Liver (tissue), 9 donors: Measurements from ENCODE around the gene PRKCH. TPM values are rescaled to one million over a fixed set of nuclear protein-coding genes. Genes with fewer than 3 reads are reported as not detected.

ENCODE experiments used
- DNase-seq: peaks from one replicate; pipeline ENCODE4 v3.0.0-alpha.2; 2017; ENCODE audit warnings: low spot score
- H3K27ac ChIP-seq, 2 donors: one replicate each; pipeline ENCODE4 v1.7.0; 2013; ENCODE audit warnings: inconsistent platforms in 2 of 2, low read length in 2 of 2, control low read depth in 1 of 2, low read depth in 1 of 2, mild to moderate bottlenecking in 1 of 2
- H3K27me3 ChIP-seq, 4 donors: one replicate each; pipeline versions ENCODE4 v1.6.1 to v1.7.0; 2013; ENCODE audit warnings: low read length in 3 of 4, inconsistent platforms in 1 of 4, mild to moderate bottlenecking in 1 of 4, moderate library complexity in 1 of 4; ENCODE audit not compliant: control insufficient read depth in 4 of 4, insufficient read depth in 4 of 4
- H3K36me3 ChIP-seq, 4 donors: one replicate each; pipeline versions ENCODE4 v1.6.1 to v1.7.0; 2013; ENCODE audit warnings: low read length in 3 of 4, mild to moderate bottlenecking in 3 of 4, low read depth in 1 of 4, moderate library complexity in 1 of 4; ENCODE audit not compliant: control insufficient read depth in 4 of 4, insufficient read depth in 3 of 4
- H3K4me1 ChIP-seq, 4 donors: one replicate each; pipeline versions ENCODE4 v1.6.1 to v1.7.0; 2013; ENCODE audit warnings: low read length in 3 of 4, mild to moderate bottlenecking in 3 of 4, moderate library complexity in 1 of 4; ENCODE audit not compliant: control insufficient read depth in 4 of 4, insufficient read depth in 4 of 4
- H3K4me3 ChIP-seq, 3 donors: one replicate each; pipeline versions ENCODE4 v1.6.1 to v1.7.0; 2013; ENCODE audit warnings: low read length in 3 of 3, control low read depth in 1 of 3, low read depth in 1 of 3, mild to moderate bottlenecking in 1 of 3
- H3K9ac ChIP-seq, 2 donors: one replicate each; pipeline ENCODE4 v1.7.0; 2013; ENCODE audit warnings: low read length in 2 of 2, mild to moderate bottlenecking in 2 of 2, moderate library complexity in 2 of 2, control low read depth in 1 of 2, low read depth in 1 of 2
- H3K9me3 ChIP-seq, 4 donors: one replicate each; pipeline versions ENCODE4 v1.6.1 to v1.7.0; 2013; ENCODE audit warnings: low read length in 3 of 4; ENCODE audit not compliant: control insufficient read depth in 4 of 4
- ATF3 ChIP-seq: IDR thresholded peaks from 2 replicates; pipeline ENCODE4 v1.6.1; 2016; ENCODE audit warnings: antibody characterized with exemption
- EGR1 ChIP-seq, 2 donors: IDR thresholded peaks; 2 replicates each; pipeline ENCODE4 v1.6.1; 2016 to 2018; ENCODE audit warnings: antibody characterized with exemption in 2 of 2, low read depth in 2 of 2
- FOXA1 ChIP-seq: IDR thresholded peaks from 2 replicates; pipeline ENCODE4 v1.6.1; 2016; ENCODE audit warnings: antibody characterized with exemption
- FOXA2 ChIP-seq: IDR thresholded peaks from 2 replicates; pipeline ENCODE4 v1.6.1; 2016; ENCODE audit warnings: antibody characterized with exemption
- GABPA ChIP-seq, 2 donors: IDR thresholded peaks in 1 of 2; conservative IDR thresholded peaks in 1 of 2; 2 replicates each; pipeline ENCODE4 v1.6.1; 2016; ENCODE audit warnings: antibody characterized with exemption in 2 of 2, mild to moderate bottlenecking in 1 of 2, moderate library complexity in 1 of 2
- HNF4A ChIP-seq, 2 donors: conservative IDR thresholded peaks; 2 replicates each; pipeline ENCODE4 v1.6.1; 2016; ENCODE audit warnings: antibody characterized with exemption in 2 of 2, mild to moderate bottlenecking in 2 of 2
- HNF4G ChIP-seq: IDR thresholded peaks from 2 replicates; pipeline ENCODE4 v1.6.1; 2016; ENCODE audit warnings: antibody characterized with exemption
- JUND ChIP-seq, 2 donors: IDR thresholded peaks; 2 replicates each; pipeline ENCODE4 v1.6.1; 2016; ENCODE audit warnings: antibody characterized with exemption in 2 of 2
- NR2F2 ChIP-seq: IDR thresholded peaks from 2 replicates; pipeline ENCODE4 v1.6.1; 2016; ENCODE audit warnings: antibody characterized with exemption
- RAD21 ChIP-seq, 2 donors: IDR thresholded peaks; 2 replicates each; pipeline ENCODE4 v1.6.1; 2016; ENCODE audit warnings: antibody characterized with exemption in 2 of 2, mild to moderate bottlenecking in 2 of 2
- REST ChIP-seq: IDR thresholded peaks from 2 replicates; pipeline ENCODE4 v1.6.1; 2016; ENCODE audit warnings: antibody characterized with exemption, mild to moderate bottlenecking
- RXRA ChIP-seq, 2 donors: IDR thresholded peaks; 2 replicates each; pipeline ENCODE4 v1.6.1; 2017 to 2018; ENCODE audit warnings: antibody characterized with exemption in 2 of 2, mild to moderate bottlenecking in 1 of 2
- SP1 ChIP-seq: IDR thresholded peaks from 2 replicates; pipeline ENCODE4 v1.6.1; 2018; ENCODE audit warnings: antibody characterized with exemption, mild to moderate bottlenecking
- TAF1 ChIP-seq: conservative IDR thresholded peaks from 2 replicates; pipeline ENCODE4 v1.6.1; 2016; ENCODE audit warnings: antibody characterized with exemption, mild to moderate bottlenecking
- YY1 ChIP-seq: IDR thresholded peaks from 2 replicates; pipeline ENCODE4 v1.6.1; 2016; ENCODE audit warnings: antibody characterized with exemption, mild to moderate bottlenecking
- ZBTB33 ChIP-seq: IDR thresholded peaks from 2 replicates; pipeline ENCODE4 v1.6.1; 2016; ENCODE audit warnings: antibody characterized with exemption
- WGBS: extraction: QIAGEN DNeasy Blood & Tissue Kit; methylation state at CpG from one replicate; pipeline ENCODE4 v1.1.7; 2013; 5-methylcytosine and 5-hydroxymethylcytosine counted together
- polyA plus RNA-seq, 2 donors: library from polyadenylated mRNA; stranded (reverse) in 1 of 2; unstranded in 1 of 2; fragments of 200-250 nt in 1 of 2; fragments of >200 nt in 1 of 2; fragmentation: Nextera tagmentation in 1 of 2; extraction: Ambion mirVana in 1 of 2; gene quantifications; one replicate each; pipeline versions ENCODE4 v1.2.1 to v1.2.3, GENCODE V29; 2013 to 2015
- total RNA-seq, 2 donors: library from RNA; depleted of rRNA; stranded (reverse); fragments of >200 nt; gene quantifications; one replicate each; pipeline ENCODE4 v1.2.3, GENCODE V29; 2014
- TF ChIP-seq, protein P1 (sequence below): IDR thresholded peaks from 2 replicates; pipeline ENCODE4 v1.6.1; 2016; ENCODE audit warnings: antibody characterized with exemption
- TF ChIP-seq, protein P2 (sequence below): fragments of 150-350 bp; IDR thresholded peaks from 2 replicates; pipeline ENCODE4 v1.5.1; 2017; ENCODE audit warnings: improper control_type of control experiment, low read depth, low read length; ENCODE audit not compliant: missing input control
- donor health status: healthy.
- donor health status: healthy.
- donor health status: healthy.
- donor health status: healthy.
- donor health status: healthy.

PRKCH gene
- total and polyA plus RNA-seq, 4 donors: 3.9 to 13.7 (median 7.0) TPM

DNA sequence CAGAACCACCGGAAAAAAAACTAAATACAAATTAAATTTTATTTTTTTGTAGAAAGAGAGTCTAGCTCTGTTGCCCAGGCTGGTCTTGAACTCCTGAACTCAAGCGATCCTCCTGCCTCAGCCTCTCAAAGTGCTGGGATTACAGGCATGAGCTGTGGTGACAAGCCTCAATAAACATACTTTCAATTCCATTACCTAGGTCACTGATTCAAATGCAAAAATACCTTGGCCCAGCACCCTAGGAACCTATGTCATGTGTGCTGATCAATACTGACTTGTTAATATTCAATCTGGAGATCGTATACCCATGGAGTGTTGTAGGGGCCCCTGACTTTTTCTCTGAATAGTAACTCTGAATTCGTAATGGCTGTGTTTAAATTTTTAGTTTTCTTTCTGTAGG lies 33.2 kb upstream of the PRKCH start:
- Histone ChIP-seq H3K9me3 (no peaks in the 10 kb centered on the region), H3K4me1 (peaks cover 0 to 16% (median 11%) of the 10 kb centered on the region in 4 donors), H3K9ac (no peak overlapping the region), H3K27me3 (no peaks in the 10 kb centered on the region), H3K27ac (no peak overlapping the region), H3K4me3 (no peak overlapping the region), H3K36me3 (no peaks in the 10 kb centered on the region)
- TF ChIP-seq ATF3: no peak
- TF ChIP-seq SP1: peak; percentile 50
- peak in 1 of 2 donors; percentile 45 for TF ChIP-seq RXRA (IDR thresholded peaks at IDR 0.05)
- TF ChIP-seq HNF4A (conservative IDR thresholded peaks at IDR 0.05): peak in 1 of 2 donors; percentile 17
- no peak for TF ChIP-seq YY1
- no peak for TF ChIP-seq GABPA (IDR thresholded peaks at IDR 0.05 in 1 of 2, conservative IDR thresholded peaks at IDR 0.05 in 1 of 2)
- TF ChIP-seq RAD21 (IDR thresholded peaks at IDR 0.05): peak in 1 of 2 donors; percentile 7
- TF ChIP-seq FOXA1: no peak
- 55% methylated on average over 4 of the region's 4 CpGs for WGBS
- DNase-seq: no peak

DNA sequence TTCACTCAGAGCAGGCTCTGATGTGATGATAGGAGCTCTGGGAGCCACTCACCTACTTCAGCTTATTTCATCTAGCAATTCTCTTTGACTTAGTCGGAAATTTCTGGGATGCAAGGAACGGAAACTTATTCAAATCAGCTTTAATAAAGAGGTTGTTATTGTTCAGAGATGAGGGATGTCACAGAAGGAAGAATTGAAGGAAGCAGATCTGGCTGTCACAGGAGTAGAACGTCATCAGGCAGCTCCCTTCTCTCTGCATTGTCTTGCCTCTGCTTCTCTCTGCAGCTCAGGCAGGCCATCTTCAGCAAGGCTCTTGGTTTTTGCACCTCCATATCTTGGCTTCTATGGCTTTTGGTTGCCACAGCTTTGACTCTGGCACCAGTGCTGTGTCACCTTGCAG lies 32.7 kb upstream of the PRKCH start:
- H3K4me3 ChIP-seq: no peak overlapping the region
- TF ChIP-seq ZBTB33 (no peak), JUND (IDR thresholded peaks at IDR 0.05) (no peak), EGR1 (IDR thresholded peaks at IDR 0.05; ENCODE audit: low read depth in 2 of 2) (no peak), REST (no peak), GABPA (IDR thresholded peaks at IDR 0.05 in 1 of 2, conservative IDR thresholded peaks at IDR 0.05 in 1 of 2) (no peak), HNF4G (no peak), FOXA2 (no peak), FOXA1 (no peak), NR2F2 (no peak), SP1 (no peak), YY1 (no peak), RXRA (IDR thresholded peaks at IDR 0.05) (no peak), HNF4A (conservative IDR thresholded peaks at IDR 0.05) (no peak), ATF3 (no peak), RAD21 (IDR thresholded peaks at IDR 0.05) (no peak), TAF1 (no peak)
- TF ChIP-seq, protein P1, sequence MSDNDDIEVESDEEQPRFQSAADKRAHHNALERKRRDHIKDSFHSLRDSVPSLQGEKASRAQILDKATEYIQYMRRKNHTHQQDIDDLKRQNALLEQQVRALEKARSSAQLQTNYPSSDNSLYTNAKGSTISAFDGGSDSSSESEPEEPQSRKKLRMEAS: no peak
- TF ChIP-seq, protein P2, sequence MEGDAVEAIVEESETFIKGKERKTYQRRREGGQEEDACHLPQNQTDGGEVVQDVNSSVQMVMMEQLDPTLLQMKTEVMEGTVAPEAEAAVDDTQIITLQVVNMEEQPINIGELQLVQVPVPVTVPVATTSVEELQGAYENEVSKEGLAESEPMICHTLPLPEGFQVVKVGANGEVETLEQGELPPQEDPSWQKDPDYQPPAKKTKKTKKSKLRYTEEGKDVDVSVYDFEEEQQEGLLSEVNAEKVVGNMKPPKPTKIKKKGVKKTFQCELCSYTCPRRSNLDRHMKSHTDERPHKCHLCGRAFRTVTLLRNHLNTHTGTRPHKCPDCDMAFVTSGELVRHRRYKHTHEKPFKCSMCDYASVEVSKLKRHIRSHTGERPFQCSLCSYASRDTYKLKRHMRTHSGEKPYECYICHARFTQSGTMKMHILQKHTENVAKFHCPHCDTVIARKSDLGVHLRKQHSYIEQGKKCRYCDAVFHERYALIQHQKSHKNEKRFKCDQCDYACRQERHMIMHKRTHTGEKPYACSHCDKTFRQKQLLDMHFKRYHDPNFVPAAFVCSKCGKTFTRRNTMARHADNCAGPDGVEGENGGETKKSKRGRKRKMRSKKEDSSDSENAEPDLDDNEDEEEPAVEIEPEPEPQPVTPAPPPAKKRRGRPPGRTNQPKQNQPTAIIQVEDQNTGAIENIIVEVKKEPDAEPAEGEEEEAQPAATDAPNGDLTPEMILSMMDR: no peak
- H3K4me1 ChIP-seq: peaks cover 0 to 16% (median 11%) of the 10 kb centered on the region in 4 donors
- DNase-seq: no peak
- H3K36me3 ChIP-seq: no peaks in the 10 kb centered on the region
- no peaks in the 10 kb centered on the region for H3K27me3 ChIP-seq
- H3K27ac ChIP-seq: no peak overlapping the region
- no peaks in the 10 kb centered on the region for H3K9me3 ChIP-seq
- WGBS: 67% methylated on average over 3 of the region's 3 CpGs
- no peak overlapping the region for H3K9ac ChIP-seq
